ENCODE measurements around the gene CEP76. TPM values are rescaled to one million over a fixed set of nuclear protein-coding genes. Genes with fewer than 3 reads are reported as not detected.

The CEP76 gene
- polyA plus RNA-seq, 1 experiment, result 4.0 TPM

- DNase-seq (ENCODE audit: low read depth), result no peak
- ChIA-PET POLR2A (no interaction called here), CTCF (interaction anchor here (0.5 kb wide), 1 partner anchor 251 kb away, joined by 3 read pairs; no protein-coding TSS in a partner anchor)
- no peak overlapping the region for H3K4me3 ChIP-seq (ENCODE audit: low read depth, low read length)
- TF ChIP-seq, protein P1, sequence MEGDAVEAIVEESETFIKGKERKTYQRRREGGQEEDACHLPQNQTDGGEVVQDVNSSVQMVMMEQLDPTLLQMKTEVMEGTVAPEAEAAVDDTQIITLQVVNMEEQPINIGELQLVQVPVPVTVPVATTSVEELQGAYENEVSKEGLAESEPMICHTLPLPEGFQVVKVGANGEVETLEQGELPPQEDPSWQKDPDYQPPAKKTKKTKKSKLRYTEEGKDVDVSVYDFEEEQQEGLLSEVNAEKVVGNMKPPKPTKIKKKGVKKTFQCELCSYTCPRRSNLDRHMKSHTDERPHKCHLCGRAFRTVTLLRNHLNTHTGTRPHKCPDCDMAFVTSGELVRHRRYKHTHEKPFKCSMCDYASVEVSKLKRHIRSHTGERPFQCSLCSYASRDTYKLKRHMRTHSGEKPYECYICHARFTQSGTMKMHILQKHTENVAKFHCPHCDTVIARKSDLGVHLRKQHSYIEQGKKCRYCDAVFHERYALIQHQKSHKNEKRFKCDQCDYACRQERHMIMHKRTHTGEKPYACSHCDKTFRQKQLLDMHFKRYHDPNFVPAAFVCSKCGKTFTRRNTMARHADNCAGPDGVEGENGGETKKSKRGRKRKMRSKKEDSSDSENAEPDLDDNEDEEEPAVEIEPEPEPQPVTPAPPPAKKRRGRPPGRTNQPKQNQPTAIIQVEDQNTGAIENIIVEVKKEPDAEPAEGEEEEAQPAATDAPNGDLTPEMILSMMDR (IDR thresholded peaks at IDR 0.05; ENCODE audit: insufficient read depth, low read depth, low read length), result no peak
- H3K36me3 ChIP-seq (ENCODE audit: control insufficient read depth, insufficient read depth, low read length), result no peaks in the 10 kb centered on the region
- H3K27me3 ChIP-seq (ENCODE audit: control insufficient read depth, insufficient read depth, low read length), result no peaks in the 10 kb centered on the region
These were observed 10.3 kb downstream of the CEP76 start for GRCh38 chr18:12692206-12692605.

DNA sequence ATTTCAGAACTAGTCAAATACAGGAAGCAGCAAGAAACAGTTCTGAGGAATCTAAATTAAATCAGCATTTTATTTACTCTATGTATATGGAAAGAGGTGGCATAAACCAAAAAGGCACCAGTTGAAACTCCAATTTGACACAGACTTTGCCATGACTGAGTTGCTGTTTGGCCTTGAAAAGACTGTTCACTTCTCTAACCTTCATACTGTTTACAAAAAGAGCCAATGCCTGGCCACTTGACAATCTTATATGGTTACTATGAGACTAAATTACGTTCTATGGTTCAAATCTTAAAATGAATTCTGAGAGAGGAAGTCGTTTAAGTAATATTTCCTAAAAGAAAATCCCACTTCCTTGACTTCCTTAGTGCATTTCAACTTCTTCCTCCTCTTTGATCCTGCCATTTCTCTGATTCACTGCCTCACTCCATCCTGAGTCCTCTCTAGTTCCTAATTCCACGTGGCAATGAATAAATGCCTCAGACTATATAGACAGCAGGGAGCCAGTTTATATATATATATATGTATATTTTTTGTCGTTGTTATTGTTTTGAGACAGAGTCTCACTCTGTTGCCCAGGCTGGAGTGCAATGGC, 13.2 kb downstream of the CEP76 start:
- no peak overlapping the region for H3K4me3 ChIP-seq (ENCODE audit: low read depth, low read length)
- ChIA-PET CTCF (interaction anchor here (1.5 kb wide), 1 partner anchor 12 kb away, joined by 4 read pairs; no protein-coding TSS in a partner anchor), POLR2A (no interaction called here)
- H3K27me3 ChIP-seq (ENCODE audit: control insufficient read depth, insufficient read depth, low read length), result no peaks in the 10 kb centered on the region
- no peak for DNase-seq (ENCODE audit: low read depth)
- TF ChIP-seq, protein P1 (IDR thresholded peaks at IDR 0.05; ENCODE audit: insufficient read depth, low read depth, low read length), result no peak
- no peaks in the 10 kb centered on the region for H3K36me3 ChIP-seq (ENCODE audit: control insufficient read depth, insufficient read depth, low read length)

GRCh38 chr18:12686100-12686499, 16.4 kb downstream of the CEP76 start:
- Histone ChIP-seq H3K36me3 (ENCODE audit: control insufficient read depth, insufficient read depth, low read length) (peaks cover 1% of the 10 kb centered on the region), H3K27me3 (ENCODE audit: control insufficient read depth, insufficient read depth, low read length) (no peaks in the 10 kb centered on the region), H3K4me3 (ENCODE audit: low read depth, low read length) (no peak overlapping the region)
- POLR2A ChIA-PET, result no interaction called here
- DNase-seq (ENCODE audit: low read depth), result no peak
- CTCF ChIA-PET, result interaction anchor here (1.0 kb wide), 1 partner anchor 249 kb away, joined by 4 read pairs; no protein-coding TSS in a partner anchor
- TF ChIP-seq, protein P1 (IDR thresholded peaks at IDR 0.05; ENCODE audit: insufficient read depth, low read depth, low read length), result 0 out of 2 replicates have a peak, but pooled peaks have one; percentile 12

DNA sequence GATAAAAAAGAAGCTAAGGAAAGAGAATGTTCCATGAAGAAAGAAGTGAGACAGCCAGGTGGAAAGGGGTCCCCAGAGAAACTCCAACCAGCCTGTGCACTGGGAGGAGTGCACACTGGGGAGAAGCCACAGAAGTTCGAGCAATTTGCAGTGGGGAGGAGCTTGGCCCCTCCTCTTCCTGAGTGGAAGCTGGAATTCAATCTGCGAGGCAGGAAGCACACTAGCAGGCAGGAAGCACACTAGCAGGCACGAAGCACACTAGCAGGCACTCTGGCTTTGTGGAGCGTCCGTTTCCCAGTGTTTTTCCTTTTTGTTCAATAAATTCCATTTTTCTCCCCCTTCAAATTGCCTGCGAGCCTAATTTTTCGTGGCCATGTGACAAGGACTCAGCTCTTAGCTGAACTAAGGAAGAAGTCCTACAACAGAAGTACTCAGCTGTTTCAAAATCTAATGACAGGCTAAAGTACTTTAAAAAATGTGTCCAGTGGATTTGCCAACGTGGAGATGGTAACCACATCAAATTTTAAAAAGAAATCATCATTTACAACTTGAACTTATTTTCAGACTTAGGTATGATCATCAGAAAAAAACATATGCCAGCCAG, 23.2 kb downstream of the CEP76 start:
- ChIA-PET CTCF (interaction anchor here (0.9 to 1.2 kb wide), 3 partner anchors 13 to 22 kb away, joined by 3 read pairs; no protein-coding TSS in a partner anchor), POLR2A (interaction anchor here (0.6 kb wide), 4 partner anchors 9 to 29 kb away, joined by 3 to 5 read pairs (median 4); no protein-coding TSS in a partner anchor)
- no peaks in the 10 kb centered on the region for H3K27me3 ChIP-seq (ENCODE audit: control insufficient read depth, insufficient read depth, low read length)
- H3K4me3 ChIP-seq (ENCODE audit: low read depth, low read length), result no peak overlapping the region
- H3K36me3 ChIP-seq (ENCODE audit: control insufficient read depth, insufficient read depth, low read length), result peaks cover 2% of the 10 kb centered on the region
- TF ChIP-seq, protein P1 (IDR thresholded peaks at IDR 0.05; ENCODE audit: insufficient read depth, low read depth, low read length), result no peak
- DNase-seq (ENCODE audit: low read depth), result no peak

GRCh38 chr18:12668041-12668440, 34.5 kb downstream of the CEP76 start:
- CTCF ChIA-PET, result interaction anchor here (1.0 to 1.4 kb wide), 3 partner anchors 9 to 278 kb away, joined by 3 to 4 read pairs (median 3); no protein-coding TSS in a partner anchor

More at GRCh38 chr18:12668041-12668440, 34.5 kb downstream of the CEP76 start:
- POLR2A ChIA-PET, result no interaction called here
- Histone ChIP-seq H3K27me3 (ENCODE audit: control insufficient read depth, insufficient read depth, low read length) (no peaks in the 10 kb centered on the region), H3K36me3 (ENCODE audit: control insufficient read depth, insufficient read depth, low read length) (no peaks in the 10 kb centered on the region), H3K4me3 (ENCODE audit: low read depth, low read length) (no peak overlapping the region)
- TF ChIP-seq, protein P1 (IDR thresholded peaks at IDR 0.05; ENCODE audit: insufficient read depth, low read depth, low read length), result no peak
- DNase-seq (ENCODE audit: low read depth), result no peak

All from BJ (cell line).